HG03378 (cell line): ENCODE data around the gene RCSD1.

Experiments used
- ATAC-seq: cut with Tn5 transposase; IDR thresholded peaks from one replicate; pipeline ENCODE4 v1.9.1; 2021; ENCODE audit warnings: mild to moderate bottlenecking, moderate library complexity; ENCODE audit not compliant: unreplicated experiment

RCSD1 gene

GRCh38 chr1:167683226-167683625, 53.2 kb downstream of the RCSD1 start:
- ATAC-seq = no peak

- ATAC-seq = no peak
Observed at GRCh38 chr1:167683641-167684502, 53.8 kb downstream of the RCSD1 start.

- no peak for ATAC-seq
Observed at GRCh38 chr1:167685844-167686243, 55.8 kb downstream of the RCSD1 start.

GRCh38 chr1:167687919-167688519, 58.0 kb downstream of the RCSD1 start:
- ATAC-seq = no peak

- ATAC-seq = no peak
Observed at GRCh38 chr1:167689567-167689920, 59.5 kb downstream of the RCSD1 start.

- no peak for ATAC-seq
Observed at GRCh38 chr1:167690053-167690452, 60.0 kb downstream of the RCSD1 start.

- ATAC-seq = no peak
Observed at GRCh38 chr1:167693425-167694045, 63.5 kb downstream of the RCSD1 start.

- ATAC-seq = no peak
Observed at GRCh38 chr1:167694691-167695090, 64.7 kb downstream of the RCSD1 start.

- ATAC-seq = no peak
Observed at GRCh38 chr1:167695147-167695546, 65.1 kb downstream of the RCSD1 start.

GRCh38 chr1:167695756-167696561, 65.9 kb downstream of the RCSD1 start:
- no peak for ATAC-seq

GRCh38 chr1:167697667-167698141, 67.7 kb downstream of the RCSD1 start:
- no peak for ATAC-seq

- no peak for ATAC-seq
Observed at GRCh38 chr1:167698313-167698712, 68.3 kb downstream of the RCSD1 start.

- ATAC-seq = no peak
Observed at GRCh38 chr1:167701510-167701909, 71.5 kb downstream of the RCSD1 start.

GRCh38 chr1:167703557-167703956, 73.5 kb downstream of the RCSD1 start:
- no peak for ATAC-seq

GRCh38 chr1:167704715-167705114, 74.7 kb downstream of the RCSD1 start:
- ATAC-seq = no peak

- ATAC-seq = no peak
Observed at GRCh38 chr1:167705250-167705649, 75.2 kb downstream of the RCSD1 start.

- no peak for ATAC-seq
Observed at GRCh38 chr1:167706363-167706762, 76.3 kb downstream of the RCSD1 start.

- no peak for ATAC-seq
Observed at GRCh38 chr1:167706931-167707877, 77.2 kb downstream of the RCSD1 start.

GRCh38 chr1:167707942-167708341, 77.9 kb downstream of the RCSD1 start:
- ATAC-seq = no peak

- ATAC-seq = peak; percentile 44
Observed at GRCh38 chr1:167708940-167709389, 78.9 kb downstream of the RCSD1 start.
